Activated CD8-positive, alpha-beta memory T cell treated with anti-CD3 and anti-CD28 coated beads for 36 hours (primary cell): ENCODE results near the gene TBC1D9. TPM values are rescaled to one million over a fixed set of nuclear protein-coding genes. Genes with fewer than 3 reads are reported as not detected.

Experiments used
- CTCF ChIA-PET: fragments of 350-600 bp; sonication (Branson Sonifier 250); formaldehyde crosslinking; loops from one replicate; lab custom pipeline; 2021; ENCODE audit warnings: antibody characterized with exemption; lab: Charles Lee
- POLR2A ChIA-PET: fragments of 350-600 bp; sonication (Branson Sonifier 250); formaldehyde crosslinking; loops from one replicate; lab custom pipeline; 2021; ENCODE audit warnings: antibody characterized with exemption; lab: Charles Lee
- total RNA-seq, 2 experiments: library from RNA; stranded (reverse); gene quantifications; one replicate each; pipeline ENCODE4 v1.2.3, GENCODE V29; 2021

TBC1D9 gene
- total RNA-seq, 2 experiments from 2014 or later = 0.11 to 0.13 TPM

DNA sequence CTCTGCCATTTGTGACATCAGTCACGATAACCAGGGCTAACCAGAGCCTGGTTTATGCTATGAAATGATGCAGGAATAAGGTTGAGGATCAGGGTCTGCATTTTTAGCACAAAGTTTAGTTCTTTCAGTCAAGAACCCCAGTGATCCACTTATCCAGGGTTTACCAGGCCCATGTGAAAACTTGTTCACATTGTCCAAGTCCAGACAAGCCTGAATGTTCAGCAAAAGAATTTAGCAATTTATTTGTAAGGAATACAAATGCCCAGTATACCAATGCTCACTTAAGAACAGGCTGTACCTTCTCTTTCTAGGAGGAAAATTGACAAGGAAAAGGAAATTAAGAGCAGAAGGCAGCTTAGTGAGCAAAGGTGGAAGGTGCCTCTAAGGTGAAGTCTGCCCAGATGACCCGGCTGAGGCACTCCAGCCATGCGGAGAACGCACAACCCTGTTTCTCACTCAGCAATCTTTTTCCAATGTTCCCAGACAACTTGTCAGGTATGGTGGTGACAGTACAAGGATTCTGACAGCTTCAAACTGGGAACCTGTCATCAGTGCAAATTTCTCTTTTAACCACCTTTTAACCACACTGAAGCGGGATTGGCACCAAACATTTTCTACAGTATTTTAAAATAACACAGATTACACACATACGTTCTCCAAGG, 54.0 kb downstream of the TBC1D9 start:
- ChIA-PET POLR2A (no interaction called here), CTCF (no interaction called here)

DNA sequence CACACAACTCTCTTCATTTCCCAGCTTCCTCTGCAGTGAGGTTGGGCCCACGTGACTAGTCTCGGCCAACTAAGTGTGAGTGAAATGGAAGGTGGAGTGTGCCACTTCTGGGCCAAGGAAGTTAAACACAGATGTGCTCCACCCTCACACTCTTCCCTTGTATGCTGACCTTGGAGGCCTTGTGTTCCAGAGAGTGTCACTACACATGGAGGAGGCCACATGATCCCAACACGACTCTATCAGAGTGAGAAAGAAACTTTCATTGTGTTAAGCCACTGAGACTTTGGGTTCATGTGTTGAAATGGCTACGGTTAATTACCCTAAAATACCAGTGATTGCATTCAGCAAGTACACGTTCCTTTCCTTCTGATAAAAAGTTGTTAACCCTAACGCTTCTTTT, 55.1 kb downstream of the TBC1D9 start:
- CTCF ChIA-PET = no interaction called here
- POLR2A ChIA-PET = no interaction called here

- ChIA-PET POLR2A (no interaction called here), CTCF (no interaction called here)
Measured at GRCh38 chr4:140697709-140698560, 58.2 kb downstream of the TBC1D9 start.

DNA sequence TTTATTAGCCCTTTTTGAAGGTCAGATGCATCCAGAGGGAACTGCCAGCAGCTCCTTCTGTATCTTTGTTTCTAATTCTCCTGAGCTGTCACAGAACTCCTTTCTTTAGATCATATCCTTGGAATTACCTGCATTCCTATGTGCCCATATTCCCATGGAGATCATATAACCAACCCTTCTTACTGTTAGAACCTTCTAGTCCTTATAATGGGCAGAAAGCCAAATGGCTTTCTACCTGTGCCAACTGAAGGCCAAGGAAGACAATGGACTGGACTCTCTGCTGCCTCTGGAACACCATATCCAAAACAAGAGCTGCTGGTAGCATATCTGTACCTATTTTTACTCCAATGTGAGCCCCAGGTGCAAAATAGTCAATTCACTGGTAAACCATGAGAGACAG, 60.7 kb downstream of the TBC1D9 start:
- ChIA-PET CTCF (no interaction called here), POLR2A (no interaction called here)

GRCh38 chr4:140693562-140693961, 62.6 kb downstream of the TBC1D9 start:
- POLR2A ChIA-PET = no interaction called here
- CTCF ChIA-PET = no interaction called here

GRCh38 chr4:140691369-140691768, 64.8 kb downstream of the TBC1D9 start:
- CTCF ChIA-PET = no interaction called here
- POLR2A ChIA-PET = no interaction called here

DNA sequence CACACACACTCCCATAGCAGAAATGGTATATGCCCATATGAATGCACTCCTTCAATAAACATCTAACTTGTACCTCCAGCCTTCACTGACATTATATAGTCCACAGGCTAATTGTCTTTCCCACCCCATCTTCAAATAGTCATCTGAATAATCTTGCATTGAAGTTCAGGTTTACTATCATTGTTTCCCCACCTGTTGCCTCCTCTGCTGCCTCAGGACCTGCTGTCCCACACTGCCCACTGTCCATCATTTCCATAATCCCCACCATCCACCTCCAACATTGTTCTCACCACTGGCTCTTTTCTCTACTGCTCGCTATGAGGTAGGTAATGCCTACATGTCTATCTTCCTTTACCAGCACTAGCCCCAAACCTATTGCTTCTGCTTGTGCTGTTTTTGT, 66.1 kb downstream of the TBC1D9 start:
- ChIA-PET CTCF (no interaction called here), POLR2A (no interaction called here)

GRCh38 chr4:140689623-140690022, 66.6 kb downstream of the TBC1D9 start:
- CTCF ChIA-PET = no interaction called here

GRCh38 chr4:140688711-140689598, 67.2 kb downstream of the TBC1D9 start:
- CTCF ChIA-PET = no interaction called here
- POLR2A ChIA-PET = no interaction called here

More at GRCh38 chr4:140689623-140690022, 66.6 kb downstream of the TBC1D9 start:
- POLR2A ChIA-PET = no interaction called here

DNA sequence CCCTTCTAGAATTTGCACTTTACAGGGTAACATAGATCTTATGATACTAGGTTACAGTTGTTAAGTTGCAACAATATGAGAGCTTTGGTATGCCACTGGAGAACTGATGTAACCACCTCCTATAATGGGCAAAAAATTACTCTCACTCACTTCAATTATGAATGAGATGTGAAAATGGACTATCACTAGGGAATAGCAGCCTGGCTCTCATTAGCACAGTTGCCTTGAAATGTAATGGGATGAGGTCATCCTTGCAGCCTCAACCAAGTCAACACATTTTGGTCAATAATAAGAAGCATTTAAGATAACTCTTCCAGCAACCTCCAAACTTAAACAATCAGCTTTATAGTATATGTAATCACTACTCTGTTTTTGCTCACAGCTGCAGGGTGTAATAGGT, 69.4 kb downstream of the TBC1D9 start:
- POLR2A ChIA-PET = no interaction called here
- CTCF ChIA-PET = no interaction called here

DNA sequence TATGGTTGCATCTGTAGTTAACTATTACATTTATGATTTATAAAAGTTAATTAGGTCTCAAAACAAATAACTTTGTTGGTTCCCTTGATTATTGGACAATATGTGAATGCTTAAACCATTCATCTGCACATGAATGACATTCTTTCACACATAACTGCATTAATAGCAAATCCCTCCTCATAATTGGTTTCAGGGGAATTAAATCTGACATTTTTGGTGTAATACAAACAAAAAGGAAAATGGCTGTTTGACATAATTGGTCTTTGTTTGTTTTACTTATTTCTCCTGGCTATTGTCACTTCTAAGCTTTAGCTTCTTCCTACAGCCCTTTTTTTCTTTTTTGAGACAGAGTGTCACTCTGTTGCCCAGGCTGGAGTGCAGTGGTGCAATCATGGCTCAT, 71.9 kb downstream of the TBC1D9 start:
- POLR2A ChIA-PET = no interaction called here

DNA sequence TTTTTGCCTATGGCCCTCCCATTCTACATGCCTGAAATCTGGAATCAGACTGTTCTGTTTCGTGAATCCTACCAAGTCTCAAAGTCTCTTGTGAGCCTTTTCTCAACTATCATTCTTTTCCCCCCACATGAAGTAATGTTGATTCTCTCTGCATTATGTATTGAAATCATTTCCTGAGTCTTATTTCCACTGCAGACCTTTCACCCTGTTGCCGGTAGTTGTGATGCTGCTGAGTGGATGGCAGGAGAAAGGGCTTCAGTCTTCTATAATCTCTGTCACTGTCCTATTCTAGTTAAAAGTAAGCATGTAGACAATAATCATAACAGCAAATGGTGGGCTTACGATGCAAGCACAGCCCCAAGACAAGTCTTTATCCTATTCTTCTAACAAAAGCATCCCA, 75.0 kb downstream of the TBC1D9 start:
- ChIA-PET CTCF (no interaction called here), POLR2A (no interaction called here)

More for the DNA sequence above, 71.9 kb downstream of the TBC1D9 start:
- CTCF ChIA-PET = no interaction called here

GRCh38 chr4:140680686-140681085, 75.5 kb downstream of the TBC1D9 start:
- ChIA-PET POLR2A (no interaction called here), CTCF (no interaction called here)

DNA sequence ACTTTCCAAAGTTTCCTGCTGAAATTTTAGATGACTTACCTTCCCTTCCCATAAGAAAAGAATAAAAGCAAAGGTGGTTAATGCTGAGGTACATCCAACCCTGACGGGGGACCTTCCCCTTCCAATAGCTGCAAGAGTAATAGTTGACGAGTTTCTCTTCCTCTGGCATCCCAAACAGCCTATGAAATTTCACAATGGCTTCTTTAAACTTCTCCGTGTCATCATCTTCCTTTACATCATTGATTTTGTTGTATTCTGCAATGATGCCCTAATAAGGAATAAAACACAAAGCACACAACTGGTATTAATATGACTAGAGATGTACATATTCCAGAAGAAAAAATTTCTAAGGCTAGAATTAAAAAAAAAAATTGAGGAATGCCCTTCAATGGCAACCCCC, 76.6 kb downstream of the TBC1D9 start:
- ChIA-PET POLR2A (no interaction called here), CTCF (no interaction called here)

DNA sequence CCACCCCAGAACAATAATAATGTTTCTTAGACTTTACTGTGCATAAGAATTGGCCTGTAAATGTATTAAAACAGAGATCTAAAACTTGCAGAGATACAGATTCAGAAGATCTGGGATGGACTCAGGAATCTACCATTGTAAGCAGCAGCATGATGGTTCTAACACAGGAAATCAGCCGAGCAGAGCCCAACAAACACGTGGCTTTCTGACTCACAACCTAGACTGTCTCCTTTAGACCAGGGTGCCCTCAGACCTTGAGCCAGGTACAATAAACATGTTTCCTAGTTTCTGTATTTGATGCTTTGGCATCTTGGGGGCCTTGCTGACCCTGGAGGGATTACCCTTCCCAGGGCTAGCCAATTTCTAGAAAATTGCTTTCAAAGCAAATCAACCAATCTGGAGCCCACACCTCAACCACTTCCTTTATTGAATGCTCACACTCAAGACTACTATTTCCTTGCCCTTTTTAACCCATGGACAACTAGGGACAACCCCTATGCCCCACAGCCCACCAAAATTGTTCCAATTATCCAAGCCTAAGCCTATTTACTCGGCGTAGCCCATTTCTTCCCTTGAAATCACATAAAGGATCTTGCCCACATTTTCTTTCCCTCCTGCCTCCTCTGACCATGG, 80.5 kb downstream of the TBC1D9 start:
- POLR2A ChIA-PET = no interaction called here
- CTCF ChIA-PET = no interaction called here

DNA sequence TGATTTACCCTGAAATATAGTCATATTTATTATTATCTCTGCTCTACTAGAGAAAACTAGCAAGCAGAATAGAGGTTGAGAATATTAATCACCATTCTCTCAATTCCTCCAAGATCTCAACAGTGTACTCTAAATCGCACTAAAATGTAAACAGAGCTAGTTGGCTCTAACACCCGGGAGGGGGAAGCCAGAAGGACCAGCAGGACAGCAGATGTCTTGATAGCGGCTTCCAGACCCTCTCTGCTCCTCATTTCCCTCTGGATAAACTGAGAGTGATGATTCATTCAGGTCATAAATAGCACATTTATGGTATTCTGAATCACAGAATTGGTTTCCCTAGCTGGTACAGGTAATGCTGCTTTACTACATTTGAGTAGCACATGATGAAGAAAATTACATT, 82.5 kb downstream of the TBC1D9 start:
- POLR2A ChIA-PET = no interaction called here
- CTCF ChIA-PET = no interaction called here

- CTCF ChIA-PET = no interaction called here
- POLR2A ChIA-PET = no interaction called here
Measured at GRCh38 chr4:140672416-140672815, 83.8 kb downstream of the TBC1D9 start.

GRCh38 chr4:140668111-140668510, 88.1 kb downstream of the TBC1D9 start:
- ChIA-PET POLR2A (no interaction called here), CTCF (no interaction called here)

DNA sequence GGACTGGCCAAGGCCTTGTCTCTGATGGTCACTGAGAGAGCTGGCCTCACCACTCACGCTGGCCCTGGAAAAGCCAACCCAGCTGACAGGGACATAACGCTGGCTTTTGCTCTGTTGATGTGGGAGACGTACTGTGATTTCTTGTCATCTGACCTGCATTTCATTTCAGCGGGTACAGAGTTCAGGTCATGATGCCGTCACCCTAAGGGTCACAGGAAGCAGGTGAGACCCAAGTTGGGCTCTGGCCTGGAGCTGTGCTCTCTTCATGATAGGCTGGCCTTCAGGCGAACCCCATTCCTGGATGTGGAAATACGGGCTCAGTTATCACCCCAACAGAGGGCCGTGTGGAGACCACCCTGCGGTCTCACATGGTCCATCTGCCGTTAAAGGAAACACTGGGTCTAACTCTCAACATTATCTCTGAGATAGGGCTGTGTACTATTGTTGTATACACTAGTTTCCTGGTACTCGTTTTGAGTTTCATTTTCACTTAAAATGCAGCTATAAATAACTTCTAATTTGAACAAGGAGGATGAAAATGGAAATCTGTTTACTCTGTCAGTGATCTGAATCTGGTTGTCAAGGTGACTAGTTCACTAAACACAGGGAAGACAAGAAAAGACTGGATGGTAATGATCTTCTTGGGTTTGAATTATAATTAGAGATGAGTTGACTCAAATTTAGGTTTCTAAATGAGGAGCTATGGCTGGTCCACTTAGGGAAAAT, 89.1 kb downstream of the TBC1D9 start:
- CTCF ChIA-PET = interaction anchor here (0.6 kb wide), 1 partner anchor 1681 kb away, joined by 3 read pairs; no protein-coding TSS in a partner anchor
- POLR2A ChIA-PET = no interaction called here
